OCI-LY7 (cell line): ENCODE measurements around the gene OR52I2. TPM values are rescaled to one million over a fixed set of nuclear protein-coding genes. Genes with fewer than 3 reads are reported as not detected.

ENCODE experiments used
- BruUV-seq: library from RNA; stranded (reverse); fragments of 400-500 nt; replicated peaks from 2 replicates; lab custom pipeline; 2021; lab: Mats Ljungman, UMichigan
- CTCF ChIA-PET: fragments of 300-600 bp; sonication (Branson Sonifier 250); formaldehyde crosslinking; loops from one replicate; lab custom pipeline; 2022; ENCODE audit warnings: antibody characterized with exemption; ENCODE audit not compliant: unreplicated experiment; lab: Charles Lee
- POLR2A ChIA-PET: fragments of 300-600 bp; sonication (Branson Sonifier 250); formaldehyde crosslinking; loops from one replicate; lab custom pipeline; 2022; ENCODE audit warnings: antibody characterized with exemption; lab: Charles Lee
- DNase-seq: peaks from one replicate; pipeline ENCODE4 v3.0.0-alpha.2; 2015; ENCODE audit warnings: low spot score
- H2AFZ ChIP-seq: fragments of 200-600 bp; sonication (generic), shearing (Covaris generic); 2 replicates; pipeline ENCODE4 v1.6.1; 2014; ENCODE audit warnings: mild to moderate bottlenecking, antibody characterized with exemption, low read length, moderate library complexity
- H3K27ac ChIP-seq: fragments of 200-600 bp; sonication (generic); 2 replicates; pipeline ENCODE4 v1.5.1; 2014; ENCODE audit warnings: mixed run types, low read depth, mild to moderate bottlenecking, moderate library complexity, low read length, inconsistent platforms; ENCODE audit not compliant: poor library complexity, severe bottlenecking
- H3K36me3 ChIP-seq: fragments of 200-600 bp; sonication (generic); 2 replicates; pipeline ENCODE4 v1.6.1; 2014; ENCODE audit warnings: mild to moderate bottlenecking, antibody characterized with exemption, low read length, moderate library complexity, mixed read lengths; ENCODE audit not compliant: insufficient read depth
- H3K4me1 ChIP-seq: fragments of 200-600 bp; sonication (generic); 2 replicates; pipeline ENCODE4 v1.5.1; 2014; ENCODE audit warnings: mild to moderate bottlenecking, low read length; ENCODE audit not compliant: insufficient read depth, poor library complexity, severe bottlenecking
- H3K4me2 ChIP-seq: fragments of 200-600 bp; sonication (generic); 2 replicates; pipeline ENCODE4 v1.6.1; 2014; ENCODE audit warnings: mild to moderate bottlenecking, low read length
- H3K4me3 ChIP-seq: fragments of 200-600 bp; sonication (generic); 2 replicates; pipeline ENCODE4 v1.5.1; 2014; ENCODE audit warnings: mild to moderate bottlenecking, low read depth, low read length; ENCODE audit not compliant: poor library complexity, severe bottlenecking
- H3K79me2 ChIP-seq: fragments of 200-600 bp; sonication (generic); 2 replicates; pipeline ENCODE4 v1.6.1; 2016; ENCODE audit warnings: low read depth, mild to moderate bottlenecking, low read length, moderate library complexity, mixed read lengths; ENCODE audit not compliant: insufficient read depth
- H3K9me2 ChIP-seq: fragments of 200-600 bp; sonication (generic); 2 replicates; pipeline ENCODE4 v1.6.1; 2016; ENCODE audit warnings: mild to moderate bottlenecking, low read length, mixed read lengths; ENCODE audit not compliant: insufficient read depth
- H3K9me3 ChIP-seq: fragments of 200-600 bp; sonication (generic); 2 replicates; pipeline ENCODE4 v1.6.1; 2014; ENCODE audit warnings: mild to moderate bottlenecking, mixed run types, low read length, mixed read lengths
- H4K20me1 ChIP-seq: fragments of 200-600 bp; sonication (generic); 2 replicates; pipeline ENCODE4 v1.6.1; 2014; ENCODE audit warnings: mild to moderate bottlenecking, antibody characterized with exemption, low read length, moderate library complexity, mixed read lengths; ENCODE audit not compliant: insufficient read depth
- CTCF ChIP-seq: fragments of 200-600 bp; sonication (generic); conservative IDR thresholded peaks from 2 replicates; pipeline ENCODE4 v1.5.1; 2014; ENCODE audit warnings: mild to moderate bottlenecking, antibody characterized with exemption, low read length, moderate library complexity, mixed read lengths
- EZH2phosphoT487 ChIP-seq: fragments of 200-600 bp; sonication (generic); IDR thresholded peaks from 2 replicates; pipeline ENCODE4 v1.6.1; 2018; ENCODE audit warnings: low read depth, borderline replicate concordance, mild to moderate bottlenecking, mixed run types, antibody characterized with exemption, low read length, moderate library complexity, mixed read lengths
- intact Hi-C: fragments of 100-400 bp; cut with micrococcal nuclease; formaldehyde crosslinking; loops from one replicate; pipeline ENCODE4 v1.10.0; 2022; ENCODE audit not compliant: unreplicated experiment
- total RNA-seq, 2 experiments: library from RNA; depleted of rRNA in 1 of 2; stranded (reverse); fragments of >200 nt in 1 of 2; shearing (Covaris generic) in 1 of 2; gene quantifications; 2 replicates each; pipeline ENCODE4 v1.2.3, GENCODE V29; 2014 to 2022

OR52I2 gene
- total RNA-seq, 2 experiments from 2014 or later, result not detected

DNA sequence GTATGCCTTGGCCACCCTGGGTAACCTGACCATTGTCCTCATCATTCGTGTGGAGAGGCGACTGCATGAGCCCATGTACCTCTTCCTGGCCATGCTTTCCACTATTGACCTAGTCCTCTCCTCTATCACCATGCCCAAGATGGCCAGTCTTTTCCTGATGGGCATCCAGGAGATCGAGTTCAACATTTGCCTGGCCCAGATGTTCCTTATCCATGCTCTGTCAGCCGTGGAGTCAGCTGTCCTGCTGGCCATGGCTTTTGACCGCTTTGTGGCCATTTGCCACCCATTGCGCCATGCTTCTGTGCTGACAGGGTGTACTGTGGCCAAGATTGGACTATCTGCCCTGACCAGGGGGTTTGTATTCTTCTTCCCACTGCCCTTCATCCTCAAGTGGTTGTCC is 58.4 kb downstream of the OR52I2 start:
- ChIA-PET POLR2A (no interaction called here), CTCF (no interaction called here)
- Histone ChIP-seq H3K36me3 (no peaks in the 10 kb centered on the region), H3K4me2 (no peak overlapping the region), H3K4me3 (no peak overlapping the region), H4K20me1 (no peaks in the 10 kb centered on the region), H3K4me1 (no peaks in the 10 kb centered on the region), H3K79me2 (no peaks in the 10 kb centered on the region), H3K9me3 (no peaks in the 10 kb centered on the region), H3K9me2 (no peaks in the 10 kb centered on the region), H3K27ac (no peak overlapping the region), H2AFZ (no peak overlapping the region)
- BruUV-seq, result no TSS peak
- DNase-seq, result no peak
- TF ChIP-seq CTCF (no peak), EZH2phosphoT487 (no peak)
- intact Hi-C loops, result no loop called here

- ChIA-PET CTCF (no interaction called here), POLR2A (no interaction called here)
- Histone ChIP-seq H3K79me2 (no peaks in the 10 kb centered on the region), H3K36me3 (no peaks in the 10 kb centered on the region), H3K27ac (no peak overlapping the region), H3K4me1 (no peaks in the 10 kb centered on the region), H2AFZ (no peak overlapping the region), H4K20me1 (no peaks in the 10 kb centered on the region), H3K4me3 (no peak overlapping the region), H3K9me2 (no peaks in the 10 kb centered on the region), H3K4me2 (no peak overlapping the region), H3K9me3 (no peaks in the 10 kb centered on the region)
- no peak for TF ChIP-seq CTCF
- TF ChIP-seq EZH2phosphoT487, result no peak
- no TSS peak for BruUV-seq
- DNase-seq, result no peak
- intact Hi-C loops, result no loop called here
Measured at GRCh38 chr11:4641501-4641900, 60.0 kb downstream of the OR52I2 start.

- no peaks in the 10 kb centered on the region for H3K4me1 ChIP-seq
- no peaks in the 10 kb centered on the region for H3K36me3 ChIP-seq
- no peaks in the 10 kb centered on the region for H4K20me1 ChIP-seq
- POLR2A ChIA-PET, result no interaction called here
- no peaks in the 10 kb centered on the region for H3K9me3 ChIP-seq
- no peak overlapping the region for H3K4me3 ChIP-seq
- no peak overlapping the region for H3K4me2 ChIP-seq
- no peak overlapping the region for H3K27ac ChIP-seq
- no peaks in the 10 kb centered on the region for H3K79me2 ChIP-seq
- no peak for TF ChIP-seq EZH2phosphoT487
- TF ChIP-seq CTCF, result no peak
- BruUV-seq, result no TSS peak
- H2AFZ ChIP-seq, result no peak overlapping the region
- H3K9me2 ChIP-seq, result no peaks in the 10 kb centered on the region
- DNase-seq, result no peak
- intact Hi-C loops, result no loop called here
- CTCF ChIA-PET, result no interaction called here
Measured at GRCh38 chr11:4642043-4642442, 60.5 kb downstream of the OR52I2 start.

Other genes starting within 250 kb of the OR52I2 start
- gene OR52B4, start 213.4 kb upstream of the OR52I2 start, total RNA-seq (2014; rRNA removed; shearing (Covaris generic)), result not detected in 2 replicates
- not detected in 2 replicates for gene OR52B4, start 213.4 kb upstream of the OR52I2 start, total RNA-seq (2022)
- gene TRIM21, start 188.0 kb upstream of the OR52I2 start, total RNA-seq (2014; rRNA removed; shearing (Covaris generic)), result 11.3 and 12.9 TPM in 2 replicates
- gene TRIM21, start 188.0 kb upstream of the OR52I2 start, total RNA-seq (2022), result 11.2 and 13.1 TPM in 2 replicates
- not detected in 2 replicates for gene OR52K2, start 132.4 kb upstream of the OR52I2 start, total RNA-seq (2014; rRNA removed; shearing (Covaris generic))
- not detected in 2 replicates for gene OR52K2, start 132.4 kb upstream of the OR52I2 start, total RNA-seq (2022)
- gene OR52K1, start 99.1 kb upstream of the OR52I2 start, total RNA-seq (2014; rRNA removed; shearing (Covaris generic)), result not detected in 2 replicates
- gene OR52K1, start 99.1 kb upstream of the OR52I2 start, total RNA-seq (2022), result not detected in 2 replicates
- not detected in 2 replicates for gene OR52M1, start 36.6 kb upstream of the OR52I2 start, total RNA-seq (2014; rRNA removed; shearing (Covaris generic))
- not detected in 2 replicates for gene OR52M1, start 36.6 kb upstream of the OR52I2 start, total RNA-seq (2022)
- not detected in 2 replicates for gene OR52I1, start 12.3 kb downstream of the OR52I2 start, total RNA-seq (2014; rRNA removed; shearing (Covaris generic))
- not detected in 2 replicates for gene OR52I1, start 12.3 kb downstream of the OR52I2 start, total RNA-seq (2022)
- gene TRIM68, start 26.5 kb downstream of the OR52I2 start, total RNA-seq (2014; rRNA removed; shearing (Covaris generic)), result 10.4 and 13.2 TPM in 2 replicates
- gene TRIM68, start 26.5 kb downstream of the OR52I2 start, total RNA-seq (2022), result 11.9 and 15.8 TPM in 2 replicates
- not detected in 2 replicates for gene OR51D1, start 55.7 kb downstream of the OR52I2 start, total RNA-seq (2014; rRNA removed; shearing (Covaris generic))
- not detected in 2 replicates for gene OR51D1, start 55.7 kb downstream of the OR52I2 start, total RNA-seq (2022)
- 0.09 TPM in 1 of 2 replicates, not detected in the other for gene OR51E1, start 62.2 kb downstream of the OR52I2 start, total RNA-seq (2014; rRNA removed; shearing (Covaris generic))
- gene OR51E1, start 62.2 kb downstream of the OR52I2 start, total RNA-seq (2022), result not detected in 2 replicates
- gene OR51E2, start 116.1 kb downstream of the OR52I2 start, total RNA-seq (2014; rRNA removed; shearing (Covaris generic)), result 0.05 TPM in 1 of 2 replicates, not detected in the other
- not detected in 2 replicates for gene OR51E2, start 116.1 kb downstream of the OR52I2 start, total RNA-seq (2022)
- not detected in 2 replicates for gene MMP26, start 123.0 kb downstream of the OR52I2 start, total RNA-seq (2014; rRNA removed; shearing (Covaris generic))
- gene MMP26, start 123.0 kb downstream of the OR52I2 start, total RNA-seq (2022), result not detected in 2 replicates
- gene OR51F1, start 188.2 kb downstream of the OR52I2 start, total RNA-seq (2014; rRNA removed; shearing (Covaris generic)), result not detected in 2 replicates
- not detected in 2 replicates for gene OR51F1, start 188.2 kb downstream of the OR52I2 start, total RNA-seq (2022)
- gene OR52R1, start 222.6 kb downstream of the OR52I2 start, total RNA-seq (2014; rRNA removed; shearing (Covaris generic)), result not detected in 2 replicates
- gene OR52R1, start 222.6 kb downstream of the OR52I2 start, total RNA-seq (2022), result not detected in 2 replicates
- gene OR51F2, start 239.6 kb downstream of the OR52I2 start, total RNA-seq (2014; rRNA removed; shearing (Covaris generic)), result not detected in 2 replicates
- not detected in 2 replicates for gene OR51F2, start 239.6 kb downstream of the OR52I2 start, total RNA-seq (2022)